Neural progenitor cell (in vitro differentiated cells): ENCODE results near the gene MPL. TPM values are rescaled to one million over a fixed set of nuclear protein-coding genes. Genes with fewer than 3 reads are reported as not detected.
A peak's percentile ranks its signal among the peaks of the same experiment; 100 is the strongest.

Experiments used
- DNase-seq: peaks from one replicate; pipeline ENCODE4 v3.0.0-alpha.2; 2016; ENCODE audit warnings: low spot score
- H2AFZ ChIP-seq: fragments of 200-600 bp; sonication (generic); replicated peaks from 2 replicates; pipeline ENCODE4 v1.6.1; 2016; ENCODE audit warnings: antibody characterized with exemption
- H3F3A ChIP-seq: fragments of 200-600 bp; sonication (generic); 2 replicates; pipeline ENCODE4 v1.6.1; 2016; ENCODE audit warnings: antibody characterized with exemption, low read depth
- H3K27ac ChIP-seq: fragments of 200-600 bp; sonication (generic); 2 replicates; pipeline ENCODE4 v1.5.1; 2016; ENCODE audit warnings: mild to moderate bottlenecking
- H3K27me3 ChIP-seq: fragments of 200-600 bp; sonication (generic); 2 replicates; pipeline ENCODE4 v1.6.1; 2016; ENCODE audit warnings: mild to moderate bottlenecking, moderate library complexity
- H3K36me3 ChIP-seq: fragments of 200-600 bp; sonication (generic); 2 replicates; pipeline ENCODE4 v1.5.1; 2016
- H3K4me1 ChIP-seq: fragments of 200-600 bp; sonication (generic); 2 replicates; pipeline ENCODE4 v1.6.1; 2016; ENCODE audit warnings: mixed run types
- H3K4me2 ChIP-seq: fragments of 200-600 bp; sonication (generic); 2 replicates; pipeline ENCODE4 v1.6.1; 2016
- H3K4me3 ChIP-seq: fragments of 200-600 bp; sonication (generic); 2 replicates; pipeline ENCODE4 v1.5.1; 2016
- H3K79me2 ChIP-seq: fragments of 200-600 bp; sonication (generic); 2 replicates; pipeline ENCODE4 v1.6.1; 2016; ENCODE audit warnings: low read depth
- H3K9ac ChIP-seq: fragments of 200-600 bp; sonication (generic); 2 replicates; pipeline ENCODE4 v1.6.1; 2016
- H3K9me3 ChIP-seq: fragments of 200-600 bp; sonication (generic); 2 replicates; pipeline ENCODE4 v1.5.1; 2016; ENCODE audit warnings: low read depth
- H4K20me1 ChIP-seq: fragments of 200-600 bp; sonication (generic); 2 replicates; pipeline ENCODE4 v1.6.1; 2016; ENCODE audit warnings: low read depth
- H3K27ac Mint-ChIP-seq: 3 replicates; pipeline ENCODE4 v1.8.0; 2021; ENCODE audit warnings: mixed read lengths
- H3K27me3 Mint-ChIP-seq: 2 replicates; pipeline ENCODE4 v1.8.0; 2022; ENCODE audit warnings: low read depth, mild to moderate bottlenecking, inconsistent platforms, moderate library complexity, mixed read lengths; ENCODE audit not compliant: insufficient read depth
- H3K36me3 Mint-ChIP-seq: 3 replicates; pipeline ENCODE4 v1.8.0; 2021; ENCODE audit warnings: mixed read lengths
- H3K4me1 Mint-ChIP-seq: 3 replicates; pipeline ENCODE4 v1.8.0; 2021; ENCODE audit warnings: mixed read lengths
- H3K4me3 Mint-ChIP-seq: 3 replicates; pipeline ENCODE4 v1.8.0; 2021; ENCODE audit warnings: mild to moderate bottlenecking, moderate library complexity, mixed read lengths
- H3K9me3 Mint-ChIP-seq: 3 replicates; pipeline ENCODE4 v1.8.0; 2020; ENCODE audit warnings: mixed read lengths
- CTCF ChIP-seq: fragments of 200-600 bp; sonication (generic); IDR thresholded peaks from 2 replicates; pipeline ENCODE4 v1.5.1; 2017; ENCODE audit warnings: antibody characterized with exemption, mild to moderate bottlenecking
- EZH2 ChIP-seq: fragments of 200-600 bp; sonication (generic); IDR thresholded peaks from 2 replicates; pipeline ENCODE4 v1.6.1; 2017; ENCODE audit warnings: antibody characterized with exemption, mild to moderate bottlenecking, moderate library complexity
- EZH2phosphoT487 ChIP-seq: fragments of 200-600 bp; sonication (generic); IDR thresholded peaks from 2 replicates; pipeline ENCODE4 v1.6.1; 2017; ENCODE audit warnings: antibody characterized with exemption
- total RNA-seq: library from RNA; depleted of rRNA; stranded (reverse); fragments of >200 nt; gene quantifications from 2 replicates; pipeline ENCODE4 v1.2.3, GENCODE V29; 2015; ENCODE audit warnings: low replicate concordance

The MPL gene
- total RNA-seq, 1 donor from 2014 or later, result not detected

DNA sequence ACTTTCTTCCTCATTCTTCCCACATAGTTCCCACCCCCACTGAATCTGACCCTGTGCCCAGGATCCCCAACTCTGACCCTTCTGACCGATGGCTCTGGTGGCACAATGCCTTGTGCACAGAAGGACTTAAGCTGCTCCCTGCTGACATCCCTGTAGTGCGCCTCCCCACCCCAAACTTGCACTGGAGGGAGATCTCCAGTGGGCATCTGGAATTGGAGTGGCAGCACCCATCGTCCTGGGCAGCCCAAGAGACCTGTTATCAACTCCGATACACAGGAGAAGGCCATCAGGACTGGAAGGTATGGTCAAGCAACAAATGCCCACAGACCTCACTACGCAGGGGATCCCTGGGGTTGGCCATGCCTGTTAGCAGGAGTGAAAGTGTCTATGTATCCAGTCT is 9.0 kb downstream of the MPL start:
- Histone ChIP-seq H3K79me2 (no peaks in the 10 kb centered on the region), H3K27me3 (peaks cover 14% of the 10 kb centered on the region), H3K4me2 (peak overlapping the region; percentile 66), H3K36me3 (no peaks in the 10 kb centered on the region), H3F3A (peaks cover 26% of the 10 kb centered on the region), H3K4me1 (peaks cover 38% of the 10 kb centered on the region), H3K27ac (no peak overlapping the region), H3K9ac (no peak overlapping the region), H3K9me3 (no peaks in the 10 kb centered on the region), H2AFZ (peak overlapping the region; percentile 80), H3K4me3 (no peak overlapping the region), H4K20me1 (no peaks in the 10 kb centered on the region)
- DNase-seq, result no peak
- Mint-ChIP-seq H3K4me3 (no peak overlapping the region), H3K36me3 (no peaks in the 10 kb centered on the region), H3K27me3 (peaks cover 9% of the 10 kb centered on the region), H3K27ac (no peak overlapping the region), H3K4me1 (peaks cover 30% of the 10 kb centered on the region), H3K9me3 (no peaks in the 10 kb centered on the region)
- TF ChIP-seq EZH2 (no peak), EZH2phosphoT487 (no peak), CTCF (no peak)

- Mint-ChIP-seq H3K27ac (no peak overlapping the region), H3K9me3 (no peaks in the 10 kb centered on the region), H3K36me3 (no peaks in the 10 kb centered on the region), H3K27me3 (peaks cover 9% of the 10 kb centered on the region), H3K4me3 (peak overlapping the region; percentile 76), H3K4me1 (peaks cover 39% of the 10 kb centered on the region)
- DNase-seq, result no peak
- H3K36me3 ChIP-seq, result no peaks in the 10 kb centered on the region
- H3K27ac ChIP-seq, result no peak overlapping the region
- no peaks in the 10 kb centered on the region for H3K9me3 ChIP-seq
- no peak overlapping the region for H2AFZ ChIP-seq
- peak overlapping the region; percentile 90 for H3K4me2 ChIP-seq
- H4K20me1 ChIP-seq, result no peaks in the 10 kb centered on the region
- no peak overlapping the region for H3K9ac ChIP-seq
- H3K4me3 ChIP-seq, result peak overlapping the region; percentile 75
- no peaks in the 10 kb centered on the region for H3K79me2 ChIP-seq
- TF ChIP-seq CTCF (no peak), EZH2 (no peak), EZH2phosphoT487 (no peak)
- H3K27me3 ChIP-seq, result peaks cover 14% of the 10 kb centered on the region
- H3K4me1 ChIP-seq, result peaks cover 47% of the 10 kb centered on the region
- H3F3A ChIP-seq, result peaks cover 33% of the 10 kb centered on the region
Measured at GRCh38 chr1:43348343-43348808, 10.8 kb downstream of the MPL start.

GRCh38 chr1:43348809-43349593 is 11.4 kb downstream of the MPL start:
- TF ChIP-seq EZH2phosphoT487, result no peak
- no peak for TF ChIP-seq EZH2
- no peak for TF ChIP-seq CTCF
- peaks cover 14% of the 10 kb centered on the region for H3K27me3 ChIP-seq
- peak overlapping the region; percentile 96 for H3K27ac ChIP-seq
- H3F3A ChIP-seq, result peaks cover 33% of the 10 kb centered on the region
- H3K4me2 ChIP-seq, result peak overlapping the region; percentile 90
- no peaks in the 10 kb centered on the region for H3K36me3 Mint-ChIP-seq
- H3K27me3 Mint-ChIP-seq, result peaks cover 9% of the 10 kb centered on the region
- peaks cover 47% of the 10 kb centered on the region for H3K4me1 ChIP-seq
- H3K27ac Mint-ChIP-seq, result peak overlapping the region; percentile 92
- H3K79me2 ChIP-seq, result no peaks in the 10 kb centered on the region
- H3K9ac ChIP-seq, result peak overlapping the region; percentile 49
- no peaks in the 10 kb centered on the region for H3K36me3 ChIP-seq
- H3K4me3 ChIP-seq, result peak overlapping the region; percentile 75
- no peaks in the 10 kb centered on the region for H3K9me3 ChIP-seq
- peak overlapping the region; percentile 98 for H2AFZ ChIP-seq
- peak; percentile 97 for DNase-seq
- peaks cover 39% of the 10 kb centered on the region for H3K4me1 Mint-ChIP-seq
- no peaks in the 10 kb centered on the region for H3K9me3 Mint-ChIP-seq
- H3K4me3 Mint-ChIP-seq, result peak overlapping the region; percentile 85
- no peaks in the 10 kb centered on the region for H4K20me1 ChIP-seq
